A549 (cell line): ENCODE measurements around the gene IRF1.

Experiments used
- CHD2 ChIP-seq: fragments of 150-350 bp; IDR thresholded peaks from 2 replicates; pipeline ENCODE4 v1.6.1; 2014; ENCODE audit warnings: low read length; ENCODE audit not compliant: partially characterized antibody
- CTCF ChIP-seq: fragments of >200 bp; sonication (Bioruptor Twin); formaldehyde crosslinking; IDR thresholded peaks from 3 replicates; pipeline ENCODE4 v1.5.1; 2016
- EHMT2 ChIP-seq: fragments of 200-600 bp; sonication (generic); IDR thresholded peaks from 2 replicates; pipeline ENCODE4 v1.6.1; 2016; ENCODE audit warnings: antibody characterized with exemption, low read depth, mild to moderate bottlenecking, moderate library complexity
- ELK1 ChIP-seq: fragments of 150-350 bp; IDR thresholded peaks from 2 replicates; pipeline ENCODE4 v1.6.1; 2014; ENCODE audit warnings: low read depth, mild to moderate bottlenecking, low read length
- EP300 ChIP-seq, 2 experiments: fragments of >200 bp; sonication (Bioruptor Twin); formaldehyde crosslinking; IDR thresholded peaks; 2 replicates in 1 of 2; 3 replicates in 1 of 2; pipeline ENCODE4 v1.6.1; 2016 to 2017
- ESRRA ChIP-seq: fragments of 150-350 bp; IDR thresholded peaks from 2 replicates; pipeline ENCODE4 v1.6.1; 2014; ENCODE audit warnings: mild to moderate bottlenecking, low read length, borderline replicate concordance
- HOXA7 ChIP-seq: fragments of 250-450 bp; sonication (Bioruptor Pico); IDR thresholded peaks from 2 replicates; pipeline ENCODE4 v1.5.0; 2020; ENCODE audit warnings: mild to moderate bottlenecking, moderate library complexity
- HOXB13 ChIP-seq: fragments of 250-450 bp; sonication (Bioruptor Pico); IDR thresholded peaks from 2 replicates; pipeline ENCODE4 v1.5.0; 2020; ENCODE audit warnings: low read depth, mild to moderate bottlenecking, moderate library complexity
- JUNB ChIP-seq: fragments of >200 bp; sonication (Bioruptor Twin); formaldehyde crosslinking; IDR thresholded peaks from 2 replicates; pipeline ENCODE4 v1.6.1; 2016
- RAD21 ChIP-seq, 2 experiments: fragments of >200 bp in 1 of 2; sonication (Bioruptor Twin) in 1 of 2; formaldehyde crosslinking in 1 of 2; IDR thresholded peaks in 1 of 2; conservative IDR thresholded peaks in 1 of 2; 2 replicates in 1 of 2; 3 replicates in 1 of 2; pipeline ENCODE4 v1.6.1; 2012 to 2018; ENCODE audit warnings: inconsistent platforms in 1 of 2
- REST ChIP-seq: fragments of 200-600 bp; sonication (generic); IDR thresholded peaks from 2 replicates; pipeline ENCODE4 v1.6.1; 2016; ENCODE audit warnings: antibody characterized with exemption, mild to moderate bottlenecking, moderate library complexity
- RFX5 ChIP-seq: fragments of 450-650 bp; IDR thresholded peaks from 2 replicates; pipeline ENCODE4 v1.7.1; 2014; ENCODE audit warnings: antibody characterized with exemption, mild to moderate bottlenecking, moderate library complexity

DNA sequence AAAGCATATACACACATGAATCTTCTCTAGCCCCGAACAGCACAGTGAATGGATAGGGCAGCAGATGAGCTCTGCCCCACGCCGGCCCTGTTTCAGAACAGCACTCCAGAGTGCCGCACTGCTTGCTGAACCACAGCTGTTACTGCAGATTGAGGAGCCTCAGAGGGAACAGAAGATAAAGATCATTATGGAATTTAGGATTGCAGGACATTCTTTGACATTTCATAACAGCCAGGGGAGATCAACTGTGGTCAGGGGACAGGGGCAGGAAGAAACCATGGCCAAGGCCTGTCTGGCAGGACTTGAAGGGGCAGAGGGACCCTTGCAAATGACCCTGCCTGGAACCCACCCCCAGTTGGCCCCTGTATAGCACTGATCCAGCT, 20.6 kb downstream of the IRF1 start:
- no peak for TF ChIP-seq EP300 (IDR thresholded peaks at IDR 0.05)
- no peak for TF ChIP-seq ELK1
- TF ChIP-seq CTCF, result no peak
- TF ChIP-seq RAD21 (conservative IDR thresholded peaks at IDR 0.05 in 1 of 2, IDR thresholded peaks at IDR 0.05 in 1 of 2), result no peak
- TF ChIP-seq HOXA7, result no peak
- TF ChIP-seq EHMT2, result no peak
- TF ChIP-seq CHD2, result no peak
- TF ChIP-seq HOXB13 (CRISPR knock-in tag), result no peak
- TF ChIP-seq ESRRA, result no peak
- no peak for TF ChIP-seq JUNB
- TF ChIP-seq REST, result no peak
- no peak for TF ChIP-seq RFX5
